K562 (cell line): ENCODE data around the gene NOL8. TPM values are rescaled to one million over a fixed set of nuclear protein-coding genes. Genes with fewer than 3 reads are reported as not detected.

Source experiments
- ATAC-seq: fragments of 200-7000 bp; cut with Tn5 transposase; 3 replicates; pipeline ENCODE4 v1.9.1; 2020; ENCODE audit warnings: moderate library complexity
- BruUV-seq: library from RNA; stranded (reverse); fragments of 400-500 nt; replicated peaks from 2 replicates; lab custom pipeline; 2021; lab: Mats Ljungman, UMichigan
- CTCF ChIA-PET: fragments of 300-600 bp; formaldehyde crosslinking; extraction: SDS; loops from one replicate; lab custom pipeline; 2021; ENCODE audit warnings: low intra/inter-chr PET ratio; lab: Yijun Ruan, JAX
- POLR2A ChIA-PET: fragments of 300-600, 350-650 bp; sonication (Branson Sonifier 250); formaldehyde crosslinking; extraction: SDS; loops from one replicate; lab custom pipeline; 2021; ENCODE audit warnings: antibody characterized with exemption, inconsistent platforms; lab: Yijun Ruan, JAX
- DNase-seq, 4 experiments: peaks; one replicate each; pipeline versions ENCODE4 v3.0.0 to v3.0.0-alpha.2; 2011 to 2018; ENCODE audit warnings: low spot score in 3 of 4, mixed read lengths in 3 of 4; ENCODE audit errors: extremely low read depth in 1 of 4
- FAIRE-seq: peaks from 2 replicates; lab custom pipeline; 2011; peaks lifted over from hg19 to GRCh38; lab: Jason Lieb, UNC
- H2AFZ ChIP-seq: 2 replicates; pipeline ENCODE4 v1.6.0; 2011; ENCODE audit warnings: low read depth, low read length, control low read depth, inconsistent platforms
- H3K27ac ChIP-seq: fragments of 200-600 bp; 3 replicates; pipeline ENCODE4 v1.8.0; 2011; ENCODE audit warnings: low read depth, mild to moderate bottlenecking, control low read depth, inconsistent platforms, low read length, moderate library complexity, mixed read lengths; ENCODE audit errors: extremely low read depth
- H3K27me3 ChIP-seq, 2 experiments: fragments of 300-600 bp in 1 of 2; 2 replicates in 1 of 2; 3 replicates in 1 of 2; pipeline versions ENCODE4 v1.6.0 to v1.8.0; 2011; ENCODE audit warnings: inconsistent platforms in 2 of 2, low read length in 2 of 2, mild to moderate bottlenecking in 1 of 2, mixed read lengths in 1 of 2, moderate library complexity in 1 of 2; ENCODE audit not compliant: control insufficient read depth in 2 of 2, insufficient read depth in 2 of 2
- H3K36me3 ChIP-seq: fragments of 300-600 bp; 3 replicates; pipeline ENCODE4 v1.8.0; 2011; ENCODE audit warnings: mild to moderate bottlenecking, low read length, inconsistent platforms; ENCODE audit not compliant: control insufficient read depth, insufficient read depth
- H3K4me1 ChIP-seq, 2 experiments: fragments of 200-600 bp in 1 of 2; replicated peaks in 1 of 2; 2 replicates in 1 of 2; 3 replicates in 1 of 2; pipeline versions ENCODE4 v1.5.1 to v1.8.0; 2011; ENCODE audit warnings: inconsistent platforms in 2 of 2, low read length in 2 of 2, mild to moderate bottlenecking in 1 of 2, mixed read lengths in 1 of 2, moderate library complexity in 1 of 2; ENCODE audit not compliant: control insufficient read depth in 2 of 2, insufficient read depth in 2 of 2
- H3K4me2 ChIP-seq: 2 replicates; pipeline ENCODE4 v1.6.1; 2011; ENCODE audit warnings: low read length, control low read depth, inconsistent platforms, mixed read lengths; ENCODE audit not compliant: insufficient read depth
- H3K4me3 ChIP-seq: fragments of 200-600 bp; sonication (generic), shearing (Covaris generic); 2 replicates; pipeline ENCODE4 v1.5.1; 2016; ENCODE audit warnings: control low read depth, inconsistent platforms
- H3K79me2 ChIP-seq: fragments of 200-600 bp; 3 replicates; pipeline ENCODE4 v1.8.0; 2011; ENCODE audit warnings: low read length, inconsistent platforms; ENCODE audit not compliant: control insufficient read depth, insufficient read depth
- H3K9ac ChIP-seq, 2 experiments: 2 replicates each; pipeline versions ENCODE4 v1.6.0 to v1.6.1; 2011; ENCODE audit warnings: low read depth in 2 of 2, low read length in 2 of 2, control low read depth in 1 of 2, inconsistent platforms in 1 of 2, mild to moderate bottlenecking in 1 of 2, mixed read lengths in 1 of 2; ENCODE audit not compliant: insufficient read depth in 1 of 2
- H3K9me1 ChIP-seq: one replicate; pipeline ENCODE4 v1.6.0; 2011; ENCODE audit warnings: inconsistent platforms, mild to moderate bottlenecking, low read length, moderate library complexity; ENCODE audit not compliant: control insufficient read depth, insufficient read depth
- H3K9me3 ChIP-seq: replicated peaks from 2 replicates; pipeline ENCODE4 v1.5.1; 2011; ENCODE audit warnings: low read depth, low read length, inconsistent platforms; ENCODE audit not compliant: control insufficient read depth, insufficient read depth
- H4K20me1 ChIP-seq: replicated peaks from 2 replicates; pipeline ENCODE4 v1.6.1; 2011; ENCODE audit warnings: low read length, inconsistent platforms, mixed read lengths; ENCODE audit not compliant: control insufficient read depth, insufficient read depth
- CREB5 ChIP-seq: fragments of 250-450 bp; sonication (Bioruptor Pico); IDR thresholded peaks from 2 replicates; pipeline ENCODE4 v1.5.0; 2020; ENCODE audit warnings: mild to moderate bottlenecking
- CSDE1 ChIP-seq, 2 experiments: fragments of 450-650 bp; IDR thresholded peaks; 2 replicates each; pipeline ENCODE4 v1.6.1; 2016; ENCODE audit warnings: mild to moderate bottlenecking in 1 of 2
- GATAD2A ChIP-seq: fragments of 450-650 bp; IDR thresholded peaks from 2 replicates; pipeline ENCODE4 v1.6.1; 2017
- GTF2F1 ChIP-seq: IDR thresholded peaks from 2 replicates; pipeline ENCODE4 v1.6.1; 2011; ENCODE audit warnings: low read depth, low read length, improper control_type of control experiment
- HCFC1 ChIP-seq: IDR thresholded peaks from 2 replicates; pipeline ENCODE4 v1.6.1; 2012; ENCODE audit warnings: low read depth, low read length, improper control_type of control experiment
- MAFK ChIP-seq: IDR thresholded peaks from 2 replicates; pipeline ENCODE4 v1.6.1; 2011; ENCODE audit warnings: low read length, improper control_type of control experiment
- NUFIP1 ChIP-seq: fragments of 450-650 bp; IDR thresholded peaks from 2 replicates; pipeline ENCODE4 v1.6.1; 2018; ENCODE audit not compliant: partially characterized antibody
- ZBTB8A ChIP-seq: fragments of 450-650 bp; IDR thresholded peaks from 2 replicates; pipeline ENCODE4 v1.6.1; 2018; ENCODE audit warnings: mild to moderate bottlenecking, moderate library complexity; ENCODE audit not compliant: partially characterized antibody
- ZC3H4 ChIP-seq: sonication (generic); formaldehyde crosslinking; IDR thresholded peaks from 2 replicates; pipeline ENCODE4 v1.9.0; 2021; ENCODE audit warnings: missing genetic modification reagents, borderline replicate concordance
- ZNF316 ChIP-seq: fragments of 450-650 bp; IDR thresholded peaks from 2 replicates; pipeline ENCODE4 v1.6.1; 2016
- ZNF609 ChIP-seq: sonication (generic); formaldehyde crosslinking; IDR thresholded peaks from 2 replicates; pipeline ENCODE4 v1.8.1; 2023; ENCODE audit warnings: missing genetic modification reagents, mild to moderate bottlenecking, borderline replicate concordance
- WGBS: fragments of 100-300 bp; shearing (Covaris generic); methylation state at CpG from one replicate; pipeline ENCODE4 v1.1.6; 2016; ENCODE audit warnings: low coverage, mixed read lengths; ENCODE audit not compliant: insufficient coverage; ENCODE audit errors: missing lambda C conversion rate; 5-methylcytosine and 5-hydroxymethylcytosine counted together
- in situ Hi-C: fragments of 300-500 bp; cut with MboI; formaldehyde crosslinking; loops from 4 replicates; pipeline ENCODE4 v1.15.0; 2018; ENCODE audit warnings: inconsistent platforms, mixed read lengths
- intact Hi-C: fragments of 100-400 bp; cut with micrococcal nuclease; formaldehyde crosslinking; loops from 2 replicates; pipeline ENCODE4 v1.14.2; 2022
- polyA plus RNA-seq, 8 experiments: library from polyadenylated mRNA; depleted of rRNA in 4 of 8; stranded (reverse) in 5 of 8; unstranded in 3 of 8; fragments of >200 nt; fragmentation: Nextera tagmentation in 2 of 8; fragmentation: Illumina TruSeq in 1 of 8; extraction: Ambion mirVana in 2 of 8; extraction: Trizol in 1 of 8; gene quantifications; 2 replicates each; pipeline versions ENCODE4 v1.2.1 to v1.2.3, GENCODE V29; 2011 to 2014; ENCODE audit warnings: inconsistent platforms in 1 of 8, missing spikeins in 1 of 8
- total RNA-seq, 7 experiments: library from RNA; depleted of rRNA in 6 of 7; stranded (reverse); fragments of >200 nt in 6 of 7; fragmentation: Illumina TruSeq in 2 of 7; extraction: Trizol in 2 of 7; gene quantifications; 2 replicates each; pipeline versions ENCODE4 v1.2.1 to v1.2.3, GENCODE V29; 2011 to 2021; ENCODE audit warnings: low replicate concordance in 1 of 7

The NOL8 gene
- total and polyA plus RNA-seq, 9 of the 15 experiments (the other 6 are each of a cell fraction or from before 2014, with no cell fraction given) = 51.3 to 91.5 (median 58.7) TPM

GRCh38 chr9:92275541-92275940, 49.6 kb downstream of the NOL8 start:
- intact Hi-C loops (no loop called here), in situ Hi-C loops (no loop called here)
- CTCF ChIA-PET = no interaction called here
- H3K27me3 ChIP-seq = no peaks in the 10 kb centered on the region
- no peak for TF ChIP-seq GTF2F1
- TF ChIP-seq ZNF316 = peak; percentile 51
- peak; percentile 33; the same call in 1 of the 2 replicates for TF ChIP-seq MAFK
- BruUV-seq = no TSS peak
- no peak overlapping the region for H3K4me2 ChIP-seq
- H3K4me3 ChIP-seq = no peak overlapping the region
- no peak for FAIRE-seq
- H3K4me1 ChIP-seq = no peaks in the 10 kb centered on the region
- DNase-seq = no peak
- H2AFZ ChIP-seq = no peak overlapping the region
- H3K9ac ChIP-seq = no peak overlapping the region
- POLR2A ChIA-PET = interaction anchor here (0.6 to 7.9 kb wide), 5 partner anchors 8 to 92 kb away, joined by 3 to 58 read pairs (median 11); no protein-coding TSS in a partner anchor
- no peak overlapping the region for H3K27ac ChIP-seq
- peaks cover 15% of the 10 kb centered on the region; the same call in 2 of the 3 replicates for H3K79me2 ChIP-seq
- H3K9me3 ChIP-seq = no peaks in the 10 kb centered on the region
- H3K9me1 ChIP-seq = no peaks in the 10 kb centered on the region
- peak; percentile 55 for ATAC-seq
- H3K36me3 ChIP-seq = peaks cover 98% of the 10 kb centered on the region
- 97% methylated on average over 6 of the region's 6 CpGs for WGBS
- H4K20me1 ChIP-seq = 0 out of 2 replicates have a peak, but pooled peaks cover 6% of the 10 kb centered on the region

GRCh38 chr9:92270511-92270910, 54.6 kb downstream of the NOL8 start:
- POLR2A ChIA-PET = interaction anchor here (1.6 kb wide), 1 partner anchor 12 kb away, joined by 3 read pairs; no protein-coding TSS in a partner anchor
- no peak for TF ChIP-seq ZNF609 (CRISPR knock-in tag)
- TF ChIP-seq ZBTB8A = no peak
- no peak for TF ChIP-seq HCFC1
- TF ChIP-seq ZC3H4 (CRISPR knock-in tag) = no peak
- no peak for TF ChIP-seq CSDE1 (IDR thresholded peaks at IDR 0.05)
- TF ChIP-seq NUFIP1 = no peak
- TF ChIP-seq GATAD2A = no peak
- TF ChIP-seq CREB5 (CRISPR knock-in tag) = no peak

More at GRCh38 chr9:92270511-92270910, 54.6 kb downstream of the NOL8 start:
- no TSS peak for BruUV-seq
- no peak overlapping the region for H3K4me2 ChIP-seq
- no peaks in the 10 kb centered on the region for H3K9me1 ChIP-seq
- intact Hi-C loops (no loop called here), in situ Hi-C loops (no loop called here)
- no peak overlapping the region for H2AFZ ChIP-seq
- ATAC-seq (no peak), FAIRE-seq (no peak), DNase-seq (no peak)
- H4K20me1 ChIP-seq = 0 out of 2 replicates have a peak, but pooled peaks cover 4% of the 10 kb centered on the region
- WGBS = 94% methylated on average over 5 of the region's 5 CpGs
- H3K27me3 ChIP-seq = no peaks in the 10 kb centered on the region
- peaks cover 99% of the 10 kb centered on the region for H3K36me3 ChIP-seq
- CTCF ChIA-PET = no interaction called here
- no peak overlapping the region for H3K9ac ChIP-seq
- no peaks in the 10 kb centered on the region for H3K4me1 ChIP-seq
- no peaks in the 10 kb centered on the region for H3K9me3 ChIP-seq
- no peak overlapping the region for H3K27ac ChIP-seq
- no peak overlapping the region for H3K4me3 ChIP-seq
- H3K79me2 ChIP-seq = peaks cover 14% of the 10 kb centered on the region; the same call in 2 of the 3 replicates
